ENCODE results near the gene ADPRS. TPM values are rescaled to one million over a fixed set of nuclear protein-coding genes. Genes with fewer than 3 reads are reported as not detected.

Gene ADPRS
- total RNA-seq, 4 donors from 2014 or later: 23.3 to 45.8 (median 40.8) TPM

DNA sequence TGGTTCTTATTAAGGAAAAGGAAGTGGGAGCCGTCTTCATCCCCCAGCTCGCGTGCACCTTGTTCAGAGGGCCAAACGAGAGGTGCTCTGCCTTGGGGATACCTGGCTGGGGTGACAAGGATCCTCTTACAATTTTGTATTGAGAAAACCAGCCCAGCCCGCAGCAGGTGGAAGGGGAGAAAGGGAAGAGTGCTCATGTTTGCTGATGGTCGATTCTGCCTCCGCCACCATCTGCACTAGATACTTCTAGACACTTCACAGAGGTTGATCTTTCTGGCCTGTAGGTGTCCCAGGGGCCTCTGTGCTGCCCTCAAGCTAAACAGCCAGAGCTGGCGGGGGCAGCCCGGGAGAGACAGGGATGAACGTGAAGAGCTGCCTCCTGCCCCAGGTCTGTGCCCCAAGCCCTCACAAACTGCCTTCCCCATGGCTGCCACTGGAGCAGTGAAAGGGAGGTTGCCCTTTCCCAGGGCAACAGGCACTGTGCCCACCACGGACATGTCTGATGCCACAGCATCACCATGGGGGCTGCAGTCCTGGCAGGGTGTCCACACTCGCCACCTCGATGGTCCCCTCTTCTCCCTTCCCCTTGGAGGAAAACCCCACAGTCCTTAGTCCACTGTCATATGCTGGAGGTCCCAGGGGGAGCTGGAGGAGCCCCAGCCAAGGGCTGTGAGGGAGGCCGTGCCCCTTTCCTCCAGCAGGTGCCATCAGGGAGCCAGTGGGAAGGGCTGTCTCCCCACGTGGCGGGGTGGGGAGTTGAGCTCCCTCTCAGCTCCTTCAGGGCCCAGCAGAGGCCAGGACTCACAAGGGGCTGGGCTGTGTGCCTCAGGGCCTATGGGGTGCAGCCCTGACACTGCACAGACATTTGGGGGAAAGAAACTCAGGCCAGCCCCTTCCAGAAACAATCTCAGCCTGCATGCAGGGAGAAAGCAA is 8.1 kb downstream of the ADPRS start:
- H3K4me1 ChIP-seq: peaks cover 4 to 52% (median 39%) of the 10 kb centered on the region in 4 donors
- no peak for TF ChIP-seq CTCF (IDR thresholded peaks at IDR 0.05)
- 70% methylated on average over 11 of the region's 16 CpGs for WGBS
- no peaks in the 10 kb centered on the region for H3K9me3 ChIP-seq
- no peaks in the 10 kb centered on the region for H3K27me3 ChIP-seq
- no peak overlapping the region for H3K27ac ChIP-seq (replicated peaks in 1 of 4)
- intact Hi-C loops (cut with DNase I): loop anchor here (5.0 kb wide), 2 partner anchors 91 to 191 kb away; no protein-coding TSS in a partner anchor
- peaks cover 26 to 58% (median 45%) of the 10 kb centered on the region in 4 donors for H3K36me3 ChIP-seq
- no peak overlapping the region for H3K4me3 ChIP-seq
- no peak for DNase-seq (ENCODE audit: extremely low spot score)

GRCh38 chr1:36097693-36098585 is 9.2 kb downstream of the ADPRS start:
- TF ChIP-seq EP300 (IDR thresholded peaks at IDR 0.05): no peak
- TF ChIP-seq POLR2A (IDR thresholded peaks at IDR 0.05; ENCODE audit: low read depth): no peak
- TF ChIP-seq CTCF (IDR thresholded peaks at IDR 0.05): no peak
- TF ChIP-seq POLR2AphosphoS5 (IDR thresholded peaks at IDR 0.05): no peak

GRCh38 chr1:36098650-36099365 is 10.1 kb downstream of the ADPRS start:
- H3K4me1 ChIP-seq: peaks cover 4 to 40% (median 29%) of the 10 kb centered on the region in 4 donors
- no peak overlapping the region for H3K27ac ChIP-seq (replicated peaks in 1 of 4)
- H3K27me3 ChIP-seq: no peaks in the 10 kb centered on the region
- WGBS: 72% methylated on average over 8 of the region's 13 CpGs
- H3K9me3 ChIP-seq: no peaks in the 10 kb centered on the region
- TF ChIP-seq POLR2AphosphoS5 (IDR thresholded peaks at IDR 0.05): no peak
- no peak for TF ChIP-seq POLR2A (IDR thresholded peaks at IDR 0.05; ENCODE audit: low read depth)
- no peak for TF ChIP-seq CTCF (IDR thresholded peaks at IDR 0.05)
- TF ChIP-seq EP300 (IDR thresholded peaks at IDR 0.05): no peak
- peaks cover 7 to 38% (median 24%) of the 10 kb centered on the region in 4 donors for H3K36me3 ChIP-seq
- intact Hi-C loops (cut with DNase I): loop anchor here (2.0 to 5.0 kb wide), 4 partner anchors 36 to 322 kb away; no protein-coding TSS in a partner anchor
- no peak for DNase-seq (ENCODE audit: extremely low spot score)
- no peak overlapping the region for H3K4me3 ChIP-seq

More at GRCh38 chr1:36097693-36098585, 9.2 kb downstream of the ADPRS start:
- H3K9me3 ChIP-seq: no peaks in the 10 kb centered on the region
- H3K4me3 ChIP-seq: no peak overlapping the region
- no peak for DNase-seq (ENCODE audit: extremely low spot score)
- H3K27ac ChIP-seq (replicated peaks in 1 of 4): no peak overlapping the region
- no peaks in the 10 kb centered on the region for H3K27me3 ChIP-seq
- peaks cover 4 to 48% (median 37%) of the 10 kb centered on the region in 4 donors for H3K4me1 ChIP-seq
- intact Hi-C loops (cut with DNase I): loop anchor here (2.0 to 5.0 kb wide), 4 partner anchors 37 to 323 kb away; no protein-coding TSS in a partner anchor
- 90% methylated on average over 15 of the region's 33 CpGs for WGBS
- H3K36me3 ChIP-seq: peaks cover 16 to 46% (median 33%) of the 10 kb centered on the region in 4 donors

- peaks cover 4 to 30% (median 19%) of the 10 kb centered on the region in 4 donors for H3K4me1 ChIP-seq
- H3K27ac ChIP-seq (replicated peaks in 1 of 4): peak overlapping the region in 1 of 4 donors; percentile 22
- no peaks in the 10 kb centered on the region for H3K9me3 ChIP-seq
- TF ChIP-seq EP300 (IDR thresholded peaks at IDR 0.05) (no peak), CTCF (IDR thresholded peaks at IDR 0.05) (peak; percentile 70 to 89 (median 83)), POLR2AphosphoS5 (IDR thresholded peaks at IDR 0.05) (peak in 1 of 2 donors; percentile 50)
- H3K27me3 ChIP-seq: no peaks in the 10 kb centered on the region
- peaks cover 0 to 28% (median 14%) of the 10 kb centered on the region in 4 donors for H3K36me3 ChIP-seq
- WGBS: 34% methylated on average over 15 of the region's 18 CpGs
- intact Hi-C loops (cut with DNase I): loop anchor here (2.0 to 5.0 kb wide), 4 partner anchors 35 to 321 kb away; no protein-coding TSS in a partner anchor
- no peak for DNase-seq (ENCODE audit: extremely low spot score)
- H3K4me3 ChIP-seq: peak overlapping the region in 1 of 4 donors; percentile 7
Observed at GRCh38 chr1:36099681-36100341, 11.1 kb downstream of the ADPRS start.
